ENCODE results near the gene MYL12A. TPM values are rescaled to one million over a fixed set of nuclear protein-coding genes. Genes with fewer than 3 reads are reported as not detected.

MYL12A gene
- total and polyA plus RNA-seq, 2 of the 13 experiments (the other 11 are each of a cell fraction or from before 2014, with no cell fraction given), result 261 to 277 TPM

GRCh38 chr18:3262234-3263131 lies 14.9 kb downstream of the MYL12A start (continued):
- TF ChIP-seq MTERF4 (CRISPR knock-in tag; IDR thresholded peaks at IDR 0.05) (no peak), KLF13 (CRISPR knock-in tag; IDR thresholded peaks at IDR 0.05) (no peak), ZNF777 (CRISPR knock-in tag; IDR thresholded peaks at IDR 0.05) (0 out of 2 replicates have a peak, but pooled peaks have one; percentile 2), MEIS2 (CRISPR knock-in tag; IDR thresholded peaks at IDR 0.05) (peak; percentile 43; the same call in 1 of the 2 replicates), SALL2 (CRISPR knock-in tag; IDR thresholded peaks at IDR 0.05) (peak; percentile 20; the same call in 1 of the 2 replicates), UBTF (CRISPR knock-in tag; IDR thresholded peaks at IDR 0.05) (peak; percentile 38; the same call in 1 of the 2 replicates), SP5 (CRISPR knock-in tag; IDR thresholded peaks at IDR 0.05; ENCODE audit: borderline replicate concordance, low read depth) (0 out of 2 replicates have a peak, but pooled peaks have one; percentile 2), KDM5A (IDR thresholded peaks at IDR 0.05; ENCODE audit: borderline replicate concordance, low read length) (peak; percentile 52; the same call in 1 of the 2 replicates), ZNF724P (CRISPR knock-in tag; IDR thresholded peaks at IDR 0.05; ENCODE audit: borderline replicate concordance) (0 out of 2 replicates have a peak, but pooled peaks have one; percentile 12), HMGXB4 (CRISPR knock-in tag; IDR thresholded peaks at IDR 0.05; ENCODE audit: borderline replicate concordance in 1 of 2, low read depth in 1 of 2) (peak in 1 of 2 experiments; percentile 17; a peak in 1 of 4 replicates), ZNF263 (CRISPR knock-in tag; IDR thresholded peaks at IDR 0.05) (peak; percentile 62; the same call in 1 of the 2 replicates), NPAS2 (CRISPR knock-in tag; IDR thresholded peaks at IDR 0.05; ENCODE audit: borderline replicate concordance) (no peak), FOSL1 (CRISPR knock-in tag; IDR thresholded peaks at IDR 0.05; ENCODE audit: borderline replicate concordance) (no peak), CHCHD3 (CRISPR knock-in tag; IDR thresholded peaks at IDR 0.05) (0 out of 2 replicates have a peak, but pooled peaks have one; percentile 3), NRL (CRISPR knock-in tag; IDR thresholded peaks at IDR 0.05; ENCODE audit: borderline replicate concordance) (peak; percentile 6; the same call in 1 of the 2 replicates)
